Calu3 (cell line): ENCODE data around the gene TBC1D9B. TPM values are rescaled to one million over a fixed set of nuclear protein-coding genes. Genes with fewer than 3 reads are reported as not detected.

Experiments used
- BruUV-seq: library from RNA; stranded (reverse); fragments of 400-500 nt; replicated peaks from 2 replicates; lab custom pipeline; 2021; lab: Mats Ljungman, UMichigan
- CTCF ChIA-PET: fragments of 300-600 bp; sonication (Branson Sonifier 250); formaldehyde crosslinking; loops from one replicate; lab custom pipeline; 2022; ENCODE audit warnings: antibody characterized with exemption; lab: Charles Lee
- DNase-seq: peaks from one replicate; pipeline ENCODE4 v3.0.0; 2022
- H3K27ac Mint-ChIP-seq: one replicate; pipeline ENCODE4 v1.8.0; 2022; ENCODE audit warnings: mixed read lengths; ENCODE audit not compliant: unreplicated experiment
- H3K27me3 Mint-ChIP-seq: one replicate; pipeline ENCODE4 v1.8.0; 2022; ENCODE audit warnings: mixed read lengths; ENCODE audit not compliant: unreplicated experiment
- H3K36me3 Mint-ChIP-seq: one replicate; pipeline ENCODE4 v1.8.0; 2022; ENCODE audit warnings: mild to moderate bottlenecking, moderate library complexity, mixed read lengths; ENCODE audit not compliant: insufficient read depth, unreplicated experiment
- H3K4me1 Mint-ChIP-seq: one replicate; pipeline ENCODE4 v1.8.0; 2022; ENCODE audit warnings: mild to moderate bottlenecking, low read depth, mixed read lengths; ENCODE audit not compliant: unreplicated experiment
- H3K4me3 Mint-ChIP-seq: one replicate; pipeline ENCODE4 v1.8.0; 2022; ENCODE audit warnings: mild to moderate bottlenecking, low read depth, moderate library complexity, mixed read lengths; ENCODE audit not compliant: unreplicated experiment
- H3K9me3 Mint-ChIP-seq: one replicate; pipeline ENCODE4 v1.8.0; 2022; ENCODE audit warnings: low read depth, mixed read lengths; ENCODE audit not compliant: unreplicated experiment
- intact Hi-C: fragments of 100-400 bp; cut with micrococcal nuclease; formaldehyde crosslinking; loops from one replicate; pipeline ENCODE4 v1.10.0; 2022; ENCODE audit not compliant: unreplicated experiment
- total RNA-seq: library from RNA; stranded (reverse); gene quantifications from 2 replicates; pipeline ENCODE4 v1.2.3, GENCODE V29; 2022
- TF ChIP-seq, protein P1 (sequence below): fragments of 200-600 bp; IDR thresholded peaks from one replicate; pipeline ENCODE4 v1.8.0; 2022; ENCODE audit warnings: antibody characterized with exemption; ENCODE audit not compliant: unreplicated experiment

Gene TBC1D9B
- total RNA-seq, 1 experiment from 2014 or later = 148 TPM

DNA sequence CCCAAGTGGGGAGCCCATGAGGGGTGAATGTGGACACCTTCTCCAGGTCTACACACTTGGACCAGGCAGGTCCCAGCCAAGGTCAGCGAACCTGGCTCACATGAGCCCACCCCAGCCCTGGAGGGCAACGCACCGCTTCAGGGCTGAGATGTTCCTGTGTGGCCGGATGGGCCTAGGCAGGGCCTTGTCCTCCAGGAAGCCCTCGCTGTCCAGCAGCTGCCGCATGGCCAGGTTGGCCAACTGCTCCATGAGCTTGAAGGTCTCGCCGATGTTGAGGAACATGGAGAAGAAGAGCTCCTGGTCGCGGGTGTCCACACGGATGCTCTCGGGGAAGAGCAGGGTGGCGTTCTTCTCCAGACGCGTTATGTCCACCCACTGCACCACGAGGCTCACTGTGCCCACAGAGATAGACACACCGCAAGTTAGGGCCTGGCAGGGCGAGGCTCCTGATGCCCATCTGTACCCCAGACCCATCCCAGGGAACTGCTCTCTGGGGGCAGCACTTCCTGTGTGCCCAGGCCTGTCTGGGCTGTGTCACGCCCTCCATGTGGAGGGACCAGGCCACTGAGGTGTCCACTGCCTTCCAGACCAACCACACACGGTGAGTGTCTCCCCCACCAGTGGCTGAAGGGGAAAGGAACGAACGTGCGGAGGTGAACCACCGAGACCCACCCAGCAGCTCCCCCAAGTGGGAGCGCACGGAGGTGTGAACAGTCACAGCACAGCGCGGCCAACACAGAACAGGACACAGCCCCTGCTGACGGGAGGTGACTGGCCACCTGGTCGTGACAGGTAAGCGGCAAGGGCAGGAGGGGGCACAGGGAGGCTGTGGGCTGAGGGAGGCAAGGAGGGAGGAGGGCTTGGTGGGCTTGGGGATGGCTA lies 14.4 kb downstream of the TBC1D9B start:
- H3K4me3 Mint-ChIP-seq = no peak overlapping the region
- H3K27ac Mint-ChIP-seq = no peak overlapping the region
- peaks cover 50% of the 10 kb centered on the region for H3K36me3 Mint-ChIP-seq
- intact Hi-C loops = no loop called here
- H3K27me3 Mint-ChIP-seq = no peaks in the 10 kb centered on the region
- no TSS peak for BruUV-seq
- no peaks in the 10 kb centered on the region for H3K4me1 Mint-ChIP-seq
- DNase-seq = no peak
- TF ChIP-seq, protein P1, sequence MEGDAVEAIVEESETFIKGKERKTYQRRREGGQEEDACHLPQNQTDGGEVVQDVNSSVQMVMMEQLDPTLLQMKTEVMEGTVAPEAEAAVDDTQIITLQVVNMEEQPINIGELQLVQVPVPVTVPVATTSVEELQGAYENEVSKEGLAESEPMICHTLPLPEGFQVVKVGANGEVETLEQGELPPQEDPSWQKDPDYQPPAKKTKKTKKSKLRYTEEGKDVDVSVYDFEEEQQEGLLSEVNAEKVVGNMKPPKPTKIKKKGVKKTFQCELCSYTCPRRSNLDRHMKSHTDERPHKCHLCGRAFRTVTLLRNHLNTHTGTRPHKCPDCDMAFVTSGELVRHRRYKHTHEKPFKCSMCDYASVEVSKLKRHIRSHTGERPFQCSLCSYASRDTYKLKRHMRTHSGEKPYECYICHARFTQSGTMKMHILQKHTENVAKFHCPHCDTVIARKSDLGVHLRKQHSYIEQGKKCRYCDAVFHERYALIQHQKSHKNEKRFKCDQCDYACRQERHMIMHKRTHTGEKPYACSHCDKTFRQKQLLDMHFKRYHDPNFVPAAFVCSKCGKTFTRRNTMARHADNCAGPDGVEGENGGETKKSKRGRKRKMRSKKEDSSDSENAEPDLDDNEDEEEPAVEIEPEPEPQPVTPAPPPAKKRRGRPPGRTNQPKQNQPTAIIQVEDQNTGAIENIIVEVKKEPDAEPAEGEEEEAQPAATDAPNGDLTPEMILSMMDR = no peak
- CTCF ChIA-PET = no interaction called here
- no peaks in the 10 kb centered on the region for H3K9me3 Mint-ChIP-seq

DNA sequence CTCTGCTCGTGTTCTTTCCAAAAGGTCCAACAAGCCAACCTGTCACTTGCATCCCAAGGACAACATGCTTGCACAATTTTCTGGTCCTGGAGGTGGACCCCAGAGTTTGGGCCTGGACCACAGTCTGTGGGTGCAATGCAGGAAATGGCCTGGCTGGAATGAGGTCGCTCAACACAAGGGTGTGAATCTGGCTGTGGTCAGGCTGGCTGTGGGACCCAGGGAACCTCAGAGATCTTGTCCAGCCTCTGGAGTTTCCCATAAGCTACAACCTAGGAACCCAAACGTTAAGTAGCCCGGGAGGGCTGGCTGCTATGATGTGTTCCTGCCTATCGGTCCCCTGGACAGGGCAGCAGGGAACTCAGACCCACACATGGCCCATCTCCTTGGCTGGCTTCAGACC lies 15.4 kb downstream of the TBC1D9B start:
- no peaks in the 10 kb centered on the region for H3K9me3 Mint-ChIP-seq

DNA sequence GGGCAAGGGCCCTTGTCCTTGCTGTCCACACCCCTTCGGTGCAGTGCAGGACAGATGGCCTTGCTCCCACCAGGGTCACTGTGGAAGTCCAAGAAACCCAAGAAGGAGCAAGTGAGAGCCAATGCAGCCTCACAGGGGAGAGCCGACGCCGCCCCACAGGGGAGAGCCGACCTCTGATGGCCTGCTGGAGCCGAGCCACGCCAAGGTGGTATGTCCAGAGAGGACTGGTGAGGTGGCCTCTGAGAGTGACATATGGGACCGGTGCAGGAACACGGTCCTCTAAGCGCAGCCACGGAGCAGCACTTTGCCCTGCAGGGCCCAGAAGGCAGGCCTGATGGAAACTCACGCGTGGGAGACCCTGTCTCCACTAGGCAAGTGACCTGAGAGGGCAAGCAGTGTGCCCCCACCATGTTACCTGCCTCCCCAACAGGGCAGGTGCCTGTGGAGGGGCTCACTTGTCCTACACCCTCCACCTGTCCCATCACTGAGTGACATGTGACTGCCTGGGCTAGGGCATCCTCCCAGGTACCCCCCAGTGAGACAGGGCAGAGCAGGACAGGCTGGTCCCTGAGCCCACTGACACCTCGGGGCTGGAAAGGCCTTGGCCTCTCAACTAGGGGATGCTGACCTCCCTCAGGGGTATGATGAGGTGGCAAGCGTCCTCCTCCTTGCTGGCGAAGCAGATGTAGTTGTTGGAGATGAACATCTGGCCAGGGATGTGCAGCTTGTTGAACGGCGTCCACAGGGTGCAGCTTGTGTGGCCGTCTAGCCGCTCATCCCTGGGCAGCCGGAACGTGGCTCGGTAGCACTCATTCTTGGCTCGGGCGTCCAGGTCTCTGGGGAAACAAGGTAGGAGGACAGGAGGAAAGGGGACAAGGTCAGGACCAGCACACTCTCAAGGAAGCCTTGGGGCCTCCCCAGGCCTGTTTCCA lies 16.7 kb downstream of the TBC1D9B start:
- Mint-ChIP-seq H3K27me3 (no peaks in the 10 kb centered on the region), H3K4me1 (no peaks in the 10 kb centered on the region), H3K36me3 (peaks cover 57% of the 10 kb centered on the region), H3K27ac (no peak overlapping the region), H3K4me3 (no peak overlapping the region), H3K9me3 (peaks cover 4% of the 10 kb centered on the region)
- DNase-seq = no peak
- no TSS peak for BruUV-seq
- CTCF ChIA-PET = no interaction called here
- intact Hi-C loops = no loop called here
- TF ChIP-seq, protein P1 = no peak

More for the DNA sequence above, 15.4 kb downstream of the TBC1D9B start:
- TF ChIP-seq, protein P1 = no peak
- CTCF ChIA-PET = interaction anchor here (0.6 kb wide), 1 partner anchor 97 kb away, joined by 3 read pairs; no protein-coding TSS in a partner anchor
- no peak overlapping the region for H3K27ac Mint-ChIP-seq
- H3K27me3 Mint-ChIP-seq = no peaks in the 10 kb centered on the region
- intact Hi-C loops = no loop called here
- peaks cover 49% of the 10 kb centered on the region for H3K36me3 Mint-ChIP-seq
- BruUV-seq = no TSS peak
- no peaks in the 10 kb centered on the region for H3K4me1 Mint-ChIP-seq
- DNase-seq = no peak
- no peak overlapping the region for H3K4me3 Mint-ChIP-seq

DNA sequence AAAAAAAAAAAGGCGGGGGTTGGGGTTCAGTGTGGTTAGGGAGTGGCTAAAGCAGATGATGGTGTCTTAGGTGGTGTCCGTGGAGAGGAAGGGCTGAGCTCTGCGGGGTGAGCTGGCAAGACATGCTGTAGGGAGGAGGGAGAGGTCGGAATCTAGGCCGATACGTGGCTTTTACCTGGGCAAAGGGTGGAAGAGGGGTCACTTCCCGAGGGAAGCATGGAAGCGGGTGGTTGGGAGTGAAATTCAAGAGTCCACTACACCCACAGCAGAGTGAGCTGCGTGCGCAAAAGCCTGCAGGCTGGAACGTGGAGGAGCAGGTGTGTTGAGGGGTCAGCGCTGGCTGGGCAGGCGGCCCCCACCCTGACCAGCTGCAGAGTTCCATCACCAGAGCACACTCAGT lies 17.8 kb downstream of the TBC1D9B start:
- Mint-ChIP-seq H3K4me3 (no peak overlapping the region), H3K27ac (no peak overlapping the region), H3K27me3 (no peaks in the 10 kb centered on the region), H3K4me1 (no peaks in the 10 kb centered on the region), H3K36me3 (peaks cover 64% of the 10 kb centered on the region), H3K9me3 (peaks cover 8% of the 10 kb centered on the region)
- TF ChIP-seq, protein P1 = no peak
- no peak for DNase-seq
- intact Hi-C loops = no loop called here
- CTCF ChIA-PET = no interaction called here
- no TSS peak for BruUV-seq
